Suprapubic skin (tissue), 4 donors: ENCODE results near the gene TMEM236.

Experiments
- EP300 ChIP-seq: sonication (generic); formaldehyde crosslinking; IDR thresholded peaks from one replicate; pipeline ENCODE4 v1.6.1; 2017; ENCODE audit warnings: antibody characterized with exemption
- POLR2AphosphoS5 ChIP-seq, 3 donors: sonication (generic); formaldehyde crosslinking; IDR thresholded peaks; one replicate each; pipeline ENCODE4 v1.6.1; 2017; ENCODE audit warnings: antibody characterized with exemption in 3 of 3
- TF ChIP-seq, protein P1 (sequence below), 2 donors: fragments of 200-600 bp in 1 of 2; fragments of 450-650 bp in 1 of 2; sonication (generic) in 1 of 2; IDR thresholded peaks; one replicate each; pipeline ENCODE4 v1.5.1; 2016 to 2019; ENCODE audit warnings: antibody characterized with exemption in 2 of 2, mild to moderate bottlenecking in 1 of 2, moderate library complexity in 1 of 2

GRCh38 chr10:17734432-17735080 is 17.4 kb upstream of the TMEM236 start:
- TF ChIP-seq POLR2AphosphoS5 (IDR thresholded peaks at IDR 0.05) (no peak), EP300 (no peak)
- TF ChIP-seq, protein P1, sequence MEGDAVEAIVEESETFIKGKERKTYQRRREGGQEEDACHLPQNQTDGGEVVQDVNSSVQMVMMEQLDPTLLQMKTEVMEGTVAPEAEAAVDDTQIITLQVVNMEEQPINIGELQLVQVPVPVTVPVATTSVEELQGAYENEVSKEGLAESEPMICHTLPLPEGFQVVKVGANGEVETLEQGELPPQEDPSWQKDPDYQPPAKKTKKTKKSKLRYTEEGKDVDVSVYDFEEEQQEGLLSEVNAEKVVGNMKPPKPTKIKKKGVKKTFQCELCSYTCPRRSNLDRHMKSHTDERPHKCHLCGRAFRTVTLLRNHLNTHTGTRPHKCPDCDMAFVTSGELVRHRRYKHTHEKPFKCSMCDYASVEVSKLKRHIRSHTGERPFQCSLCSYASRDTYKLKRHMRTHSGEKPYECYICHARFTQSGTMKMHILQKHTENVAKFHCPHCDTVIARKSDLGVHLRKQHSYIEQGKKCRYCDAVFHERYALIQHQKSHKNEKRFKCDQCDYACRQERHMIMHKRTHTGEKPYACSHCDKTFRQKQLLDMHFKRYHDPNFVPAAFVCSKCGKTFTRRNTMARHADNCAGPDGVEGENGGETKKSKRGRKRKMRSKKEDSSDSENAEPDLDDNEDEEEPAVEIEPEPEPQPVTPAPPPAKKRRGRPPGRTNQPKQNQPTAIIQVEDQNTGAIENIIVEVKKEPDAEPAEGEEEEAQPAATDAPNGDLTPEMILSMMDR (IDR thresholded peaks at IDR 0.05): no peak
